ENCODE measurements around the gene CDKL1.

GRCh38 chr14:50319721-50320120, 77.0 kb downstream of the CDKL1 start:
- TF ChIP-seq EZH2 (IDR thresholded peaks at IDR 0.05; ENCODE audit: borderline replicate concordance) = no peak
- TF ChIP-seq CTCF (IDR thresholded peaks at IDR 0.05; ENCODE audit: poor library complexity) = no peak
- TF ChIP-seq EZH2phosphoT487 (IDR thresholded peaks at IDR 0.05; ENCODE audit: low read depth, severe bottlenecking, unreplicated experiment) = no peak
